NCI-H2196 treated with DMSO at 0.1 percent for 48 hours (cell line): Measurements from ENCODE around the gene TRMT11.
"Not testable (repeated sequence)": the region's sequence is repeated elsewhere in the genome, so short reads cannot be mapped to it uniquely, and the experiment has no call there.

ENCODE experiments used
- DNase-seq: peaks from one replicate; lab custom pipeline; 2025; ENCODE audit not compliant: unreplicated experiment; lab: John Stamatoyannopoulos, UW

TRMT11 gene

DNA sequence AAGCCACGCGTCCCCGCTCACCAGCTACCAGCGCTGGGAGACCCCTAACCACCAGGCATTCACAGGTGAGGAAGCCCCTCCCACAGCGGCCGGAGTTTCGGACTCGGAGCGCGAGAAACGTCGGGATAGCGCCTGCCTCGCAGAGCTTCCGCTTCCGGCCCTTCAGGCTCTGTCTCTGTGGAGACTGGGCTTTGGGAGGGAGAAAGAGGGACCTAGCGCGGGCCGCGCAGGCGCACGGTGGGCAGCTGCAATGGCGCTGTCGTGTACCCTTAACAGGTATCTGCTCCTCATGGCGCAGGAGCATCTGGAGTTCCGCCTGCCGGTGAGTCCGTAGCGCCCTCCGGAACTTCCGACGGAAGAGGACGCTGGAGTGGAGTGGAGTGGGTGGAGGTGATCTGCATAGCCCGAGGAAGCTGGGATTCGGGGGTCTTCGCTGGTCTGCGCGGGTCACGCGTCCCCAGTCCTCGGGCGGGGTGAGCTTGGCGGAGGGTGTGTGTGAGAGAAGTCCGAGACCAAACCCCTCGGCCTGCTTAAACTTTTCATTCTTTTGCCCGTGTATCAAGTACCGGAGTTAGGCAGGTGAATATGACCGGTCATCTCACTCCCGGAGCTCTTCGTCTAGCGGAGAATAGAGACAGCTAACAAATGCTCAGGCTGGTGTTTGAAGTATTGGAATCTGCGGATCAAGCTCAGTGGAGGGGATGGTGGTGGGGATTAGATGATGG, at the start of gene TRMT11:
TSS of gene TRMT11 (plus strand) at position 240 of the 725 bp plus-strand sequence. CDS start at position 251, 11 bp downstream.
- DNase-seq = peak; percentile 91

DNA sequence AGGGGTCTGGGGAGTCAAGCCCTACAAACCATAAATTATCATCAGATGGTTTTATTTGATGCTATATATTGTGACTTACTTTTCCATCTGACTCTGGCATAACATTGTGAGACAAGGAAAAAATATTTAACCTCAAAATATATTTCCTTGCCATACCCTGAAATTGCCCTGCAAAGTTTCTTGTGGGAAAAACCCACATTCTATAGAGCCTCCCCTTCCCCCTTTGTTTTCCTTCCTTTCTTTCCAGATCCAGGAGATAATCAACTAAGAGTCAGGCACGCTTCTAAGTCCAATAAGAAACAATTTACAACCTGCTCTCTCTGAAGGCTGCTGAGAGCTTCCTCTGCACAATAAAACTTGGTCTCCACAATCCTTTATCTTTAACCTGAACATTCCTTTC, 47.3 kb upstream of the TRMT11 start:
- no peak for DNase-seq

DNA sequence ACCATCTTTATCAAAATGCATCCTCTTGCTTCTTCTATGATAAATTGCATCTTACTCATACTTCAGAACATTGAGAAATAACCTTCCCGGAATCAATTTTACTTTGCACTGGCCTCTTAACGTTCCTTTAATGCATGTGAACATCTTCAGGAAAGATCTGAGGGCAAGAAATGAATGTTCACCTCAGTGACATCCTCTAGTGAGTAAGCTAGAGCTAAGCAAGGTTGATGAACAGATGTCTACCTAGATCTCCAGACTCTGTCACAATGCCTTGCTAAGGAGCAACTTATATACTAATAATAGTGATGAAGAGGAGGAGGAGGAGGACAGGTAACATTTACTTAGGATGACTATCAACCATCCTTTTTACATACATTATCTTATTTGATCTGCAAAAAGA, 46.5 kb upstream of the TRMT11 start:
- no peak for DNase-seq

DNA sequence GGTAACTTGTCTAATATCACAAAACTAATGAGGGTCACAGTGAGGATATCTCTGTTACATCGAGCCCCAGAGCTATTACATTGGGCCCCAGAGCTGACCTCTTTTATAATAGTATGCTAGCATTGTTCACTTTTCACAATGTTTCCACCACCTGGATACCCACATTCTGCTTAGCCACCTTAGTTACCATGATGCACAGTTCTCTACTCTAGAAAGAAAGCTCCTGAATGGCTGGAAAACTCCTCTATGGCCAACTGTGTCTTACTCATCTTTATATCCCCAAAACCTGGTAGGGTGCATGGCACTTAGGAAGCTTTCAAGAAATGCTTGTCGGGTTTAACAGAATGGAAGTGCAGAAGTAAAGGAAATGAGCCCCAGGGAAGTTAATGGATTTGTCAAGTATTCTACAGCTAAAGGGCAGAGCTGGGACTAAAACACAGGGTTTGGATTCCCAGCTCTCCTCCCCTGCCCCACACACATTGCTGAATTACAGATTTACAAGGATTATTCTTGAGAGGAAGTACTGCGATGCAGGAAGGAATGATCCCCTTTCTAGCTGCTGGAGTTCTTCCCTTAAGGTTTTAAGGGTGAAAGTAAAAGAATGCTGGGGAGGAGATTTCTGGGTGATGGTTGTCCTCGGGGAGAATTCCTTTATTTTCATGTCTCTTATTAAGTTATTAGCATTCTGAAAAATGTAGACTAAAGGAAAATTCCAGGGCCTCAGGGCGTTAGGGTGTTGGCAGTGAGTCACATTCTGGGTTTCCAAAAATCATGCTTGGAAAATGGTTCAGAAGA, 45.9 kb upstream of the TRMT11 start:
- DNase-seq = no peak

DNA sequence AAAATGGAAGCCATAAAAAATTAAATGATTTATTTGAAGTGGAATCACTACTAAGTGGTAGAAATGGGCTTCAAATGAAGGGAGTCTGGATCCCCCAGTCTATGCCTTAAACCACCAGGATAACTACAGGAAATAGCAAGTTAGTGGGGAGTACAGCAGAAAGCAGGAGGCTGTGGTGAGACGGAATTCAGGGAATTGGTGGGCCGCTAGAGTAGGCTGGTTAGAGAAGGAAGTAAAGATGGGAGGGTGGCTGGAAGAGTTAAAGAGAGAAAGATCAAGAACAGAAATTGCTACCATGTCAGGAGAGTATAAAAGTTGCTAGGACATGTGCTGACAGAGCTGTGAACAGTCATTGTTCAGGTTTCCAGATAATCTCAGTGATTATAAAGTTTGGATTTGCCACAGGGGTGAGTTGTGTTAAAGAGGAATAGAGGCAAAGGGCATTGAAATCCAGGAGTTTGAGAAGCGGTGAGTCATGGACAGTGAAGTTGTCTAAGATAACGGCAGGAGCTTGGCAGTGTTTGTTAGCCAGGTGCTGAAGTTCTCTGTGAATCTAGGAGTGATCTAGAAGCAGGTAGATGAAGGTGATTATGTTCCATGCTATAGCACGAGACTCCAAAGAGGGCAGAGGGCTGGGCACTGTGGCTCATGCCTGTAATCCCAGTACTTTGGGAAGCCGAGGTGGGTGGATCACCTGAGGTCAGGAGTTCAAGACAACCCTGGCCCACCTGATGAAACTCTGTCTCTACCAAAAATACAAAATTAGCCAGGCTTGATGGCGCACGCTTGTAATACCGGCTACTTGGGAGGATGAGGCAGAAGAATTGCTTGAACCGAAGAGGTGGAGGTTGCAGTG, 43.4 kb upstream of the TRMT11 start:
- no peak for DNase-seq

DNA sequence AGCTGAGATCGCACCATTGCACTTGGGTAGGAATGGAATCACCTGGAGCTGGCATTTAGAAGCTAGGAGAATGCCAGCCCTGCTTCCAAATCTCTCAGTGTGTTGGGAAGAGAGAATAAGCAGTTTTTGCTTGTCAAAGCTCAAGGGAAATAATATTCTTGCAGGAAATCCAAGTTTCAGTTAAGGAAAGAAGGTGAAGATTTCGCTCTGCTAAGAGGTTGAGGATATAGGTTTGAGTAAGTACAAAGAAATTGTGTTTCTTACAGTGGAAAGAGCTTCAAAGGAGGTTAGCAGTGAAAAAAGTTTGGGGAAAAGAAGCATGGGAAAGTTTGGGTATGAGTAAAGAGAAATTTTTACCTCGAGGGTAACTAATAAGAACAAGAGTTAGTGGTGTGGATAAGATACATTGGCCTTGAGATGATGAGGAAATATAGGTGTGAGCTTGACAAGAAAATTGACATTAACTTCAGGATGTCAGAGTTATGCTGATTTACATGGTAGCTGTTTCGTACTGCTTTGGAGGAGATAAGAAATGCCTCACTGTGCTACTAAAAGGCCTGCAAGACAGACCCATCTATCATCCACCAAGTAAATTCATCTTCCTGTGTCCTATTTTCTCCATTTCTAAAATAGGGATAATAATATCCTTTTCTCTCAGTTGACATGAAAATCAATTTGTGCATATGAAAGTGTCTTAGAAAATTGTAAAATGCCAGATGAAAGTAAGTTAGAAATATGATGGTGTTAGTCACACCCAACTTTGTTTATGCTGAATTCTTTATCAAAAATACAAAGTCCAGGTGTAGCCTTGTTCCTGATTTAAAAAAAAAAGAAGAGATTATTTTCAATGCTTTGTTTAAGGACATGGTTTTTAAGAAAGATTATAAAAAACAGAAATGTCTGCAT, 42.6 kb upstream of the TRMT11 start:
- DNase-seq = no peak

DNA sequence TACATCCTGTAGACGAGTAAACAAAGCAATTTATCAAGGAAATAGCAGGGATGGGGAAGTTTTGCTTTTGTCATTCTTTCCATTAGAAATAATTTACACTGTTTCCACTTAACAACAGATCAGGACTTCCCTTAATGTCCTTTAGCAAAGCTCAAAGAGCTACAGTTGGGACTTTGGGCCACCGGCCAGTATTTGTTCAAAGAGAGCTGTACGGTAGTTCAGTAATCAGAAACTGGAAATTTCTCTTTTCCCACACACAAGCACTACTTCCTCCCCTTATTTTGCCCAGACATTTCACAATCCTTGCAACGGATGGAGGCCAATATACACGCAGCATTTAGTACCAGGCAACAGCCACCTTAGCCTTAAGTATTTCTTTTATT, 41.9 kb upstream of the TRMT11 start:
- DNase-seq = peak; percentile 43

DNA sequence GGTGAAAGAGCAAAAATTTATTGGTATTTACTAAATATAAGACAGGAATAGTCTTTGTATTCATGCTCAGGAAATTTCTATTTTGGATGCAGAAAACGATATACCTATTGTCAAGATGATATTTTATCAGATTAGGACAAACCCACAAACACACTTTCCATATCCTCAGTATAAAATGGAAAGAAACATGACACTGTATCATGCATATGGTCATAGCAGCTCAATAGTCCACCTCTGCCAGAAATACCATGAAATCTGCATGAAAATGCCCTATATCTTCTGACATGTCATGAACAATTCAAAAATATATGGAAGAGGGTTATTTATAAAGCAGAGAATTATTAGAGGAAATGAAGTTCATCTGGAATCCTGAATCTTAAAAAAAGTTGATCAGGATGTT, 41.4 kb upstream of the TRMT11 start:
- no peak for DNase-seq

DNA sequence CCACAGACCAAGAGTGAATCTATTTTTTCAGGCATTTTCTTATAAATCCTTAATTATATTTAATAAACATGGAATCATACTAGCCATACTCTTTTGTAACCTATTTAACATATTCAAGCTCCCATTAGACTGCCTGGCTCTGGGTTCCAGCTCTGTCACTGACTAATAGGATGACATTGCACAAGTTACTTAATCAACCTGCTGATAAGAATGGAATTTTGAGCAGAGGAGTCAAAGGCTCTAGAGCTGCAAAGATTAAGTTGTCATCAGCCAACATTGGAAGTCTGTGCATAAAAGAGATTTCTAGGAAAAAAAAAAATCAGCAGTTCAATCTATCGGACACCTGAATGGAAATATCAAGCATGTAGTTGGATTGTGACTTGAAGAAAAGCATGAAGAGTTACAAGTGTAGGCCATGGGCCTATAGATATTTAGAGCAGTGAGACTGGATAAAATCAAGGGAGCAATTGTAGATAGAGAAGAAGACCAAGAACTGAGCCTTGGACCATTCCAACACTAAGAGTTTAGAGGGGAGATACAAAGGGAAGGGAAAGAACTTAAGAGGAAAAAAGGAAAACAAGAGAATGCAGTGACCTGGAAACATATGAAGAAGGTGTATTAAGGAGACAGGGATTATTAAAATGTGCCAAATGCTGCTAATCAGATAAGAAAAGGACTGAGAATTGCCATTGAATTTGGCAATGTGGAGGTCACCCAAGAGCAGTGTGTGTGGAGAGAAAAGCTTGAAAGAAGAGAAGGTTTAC, 40.8 kb upstream of the TRMT11 start:
- no peak for DNase-seq

DNA sequence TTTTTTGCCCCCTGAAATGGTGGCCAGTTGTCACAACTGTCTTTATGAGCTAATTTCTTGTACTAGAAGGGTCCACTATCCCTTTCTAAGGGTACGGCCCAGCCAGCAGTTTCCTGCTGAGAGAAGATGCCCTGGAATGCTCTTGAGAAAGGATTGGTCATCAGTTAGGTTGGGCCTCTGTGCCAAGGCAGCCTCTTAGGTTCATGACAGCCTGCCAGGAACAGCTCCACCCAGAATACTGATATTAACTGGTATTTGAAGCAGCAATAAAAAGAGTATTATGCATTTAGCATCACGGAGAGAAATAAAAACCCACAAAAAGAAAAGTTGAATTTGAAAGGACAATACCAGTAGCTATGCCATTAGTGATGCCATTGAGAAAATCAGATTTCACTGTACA, 38.7 kb upstream of the TRMT11 start:
- peak; percentile 18 for DNase-seq

DNA sequence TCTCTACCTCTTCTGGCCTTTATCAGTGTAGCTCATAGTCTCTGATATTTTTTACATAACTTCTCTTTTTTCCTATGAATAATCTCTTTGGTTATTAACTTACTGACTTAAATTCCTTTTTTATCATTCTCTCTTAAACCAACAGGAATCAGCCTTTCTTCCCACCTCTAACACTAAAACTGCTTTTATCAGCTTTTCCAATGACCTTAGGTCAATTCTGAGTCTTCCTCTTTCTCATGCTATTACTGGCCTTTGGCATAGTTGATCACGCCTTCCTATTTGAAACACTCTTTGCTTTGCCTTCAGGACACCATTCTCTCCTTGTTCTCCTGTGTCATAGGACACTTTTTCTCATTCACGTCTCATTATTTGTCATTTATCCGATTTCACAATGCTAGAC, 37.9 kb upstream of the TRMT11 start:
- no peak for DNase-seq

DNA sequence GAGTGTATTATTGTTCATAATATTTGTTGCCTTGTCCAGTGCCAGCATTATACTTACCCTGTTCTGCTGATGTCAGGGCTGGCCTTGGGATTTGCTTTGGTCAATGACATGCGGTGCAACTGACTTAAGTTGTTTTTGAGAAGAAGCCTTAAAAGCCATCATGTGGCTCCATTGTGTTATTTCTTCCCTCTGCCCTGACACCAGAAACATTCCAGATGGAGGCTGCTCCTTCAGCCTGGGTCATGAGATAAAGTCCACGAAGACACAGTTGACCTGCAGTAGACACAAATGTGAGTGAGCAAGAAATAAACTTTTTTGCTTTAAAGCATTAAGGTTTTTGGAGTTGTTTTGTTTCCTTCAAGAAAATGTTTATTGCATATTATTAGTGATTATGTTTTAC, 37.3 kb upstream of the TRMT11 start:
- DNase-seq = no peak

DNA sequence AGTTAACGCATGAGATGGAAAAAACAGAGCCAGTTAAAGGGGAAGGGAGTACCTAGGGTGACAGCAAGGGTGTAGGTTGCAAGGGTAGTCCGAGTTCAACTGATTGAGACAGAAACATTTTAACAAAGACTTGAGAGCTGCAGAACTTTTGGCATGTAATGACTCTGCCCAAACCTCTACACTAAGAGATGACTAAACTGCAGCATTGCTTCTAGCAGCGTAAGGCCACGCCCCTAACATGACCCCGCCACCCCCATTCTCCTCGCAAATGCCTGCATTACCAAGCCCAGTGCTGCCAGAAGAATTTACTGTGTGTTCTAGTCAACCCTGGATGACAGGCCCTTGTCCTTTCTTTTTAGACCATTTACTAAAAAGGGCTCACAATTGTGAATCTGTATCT, 36.0 kb upstream of the TRMT11 start:
- DNase-seq = no peak

DNA sequence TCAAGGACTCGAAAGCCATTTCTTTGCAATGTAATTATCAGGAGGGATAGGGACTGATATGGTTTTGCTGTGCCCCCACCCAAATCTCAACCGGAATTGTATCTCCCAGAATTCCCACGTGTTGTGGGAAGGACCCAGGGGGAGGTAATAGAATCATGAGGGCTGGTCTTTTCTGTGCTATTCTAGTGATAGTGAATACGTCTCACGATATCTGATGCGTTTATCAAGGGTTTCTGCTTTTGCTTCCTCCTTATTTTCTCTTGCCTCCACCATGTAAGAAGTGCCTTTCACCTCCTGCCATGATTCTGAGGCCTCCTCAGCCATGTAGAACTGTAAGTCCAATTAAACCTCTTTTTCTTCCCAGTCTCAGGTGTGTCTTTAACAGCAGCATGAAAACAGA, 35.6 kb upstream of the TRMT11 start:
- DNase-seq = not testable (repeated sequence)

DNA sequence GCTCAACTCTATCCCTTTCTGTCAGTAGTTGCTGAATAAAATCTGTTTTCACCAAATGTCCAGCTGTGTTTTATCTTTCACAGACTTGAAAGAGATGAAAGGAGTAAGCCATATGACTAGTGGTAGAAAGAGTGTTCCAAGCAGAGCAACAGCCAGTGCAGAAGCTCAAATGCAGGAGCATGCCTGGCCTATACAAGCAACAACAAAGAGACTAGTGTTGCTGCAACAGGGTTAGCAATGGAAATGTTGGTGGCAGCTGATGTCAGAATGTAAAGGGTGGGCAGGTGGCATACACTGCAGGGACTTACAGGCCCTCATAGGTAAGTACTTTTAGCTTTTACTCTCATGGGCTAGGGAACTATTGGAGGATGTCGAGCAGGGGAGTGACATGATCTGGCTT, 35.0 kb upstream of the TRMT11 start:
- no peak for DNase-seq

DNA sequence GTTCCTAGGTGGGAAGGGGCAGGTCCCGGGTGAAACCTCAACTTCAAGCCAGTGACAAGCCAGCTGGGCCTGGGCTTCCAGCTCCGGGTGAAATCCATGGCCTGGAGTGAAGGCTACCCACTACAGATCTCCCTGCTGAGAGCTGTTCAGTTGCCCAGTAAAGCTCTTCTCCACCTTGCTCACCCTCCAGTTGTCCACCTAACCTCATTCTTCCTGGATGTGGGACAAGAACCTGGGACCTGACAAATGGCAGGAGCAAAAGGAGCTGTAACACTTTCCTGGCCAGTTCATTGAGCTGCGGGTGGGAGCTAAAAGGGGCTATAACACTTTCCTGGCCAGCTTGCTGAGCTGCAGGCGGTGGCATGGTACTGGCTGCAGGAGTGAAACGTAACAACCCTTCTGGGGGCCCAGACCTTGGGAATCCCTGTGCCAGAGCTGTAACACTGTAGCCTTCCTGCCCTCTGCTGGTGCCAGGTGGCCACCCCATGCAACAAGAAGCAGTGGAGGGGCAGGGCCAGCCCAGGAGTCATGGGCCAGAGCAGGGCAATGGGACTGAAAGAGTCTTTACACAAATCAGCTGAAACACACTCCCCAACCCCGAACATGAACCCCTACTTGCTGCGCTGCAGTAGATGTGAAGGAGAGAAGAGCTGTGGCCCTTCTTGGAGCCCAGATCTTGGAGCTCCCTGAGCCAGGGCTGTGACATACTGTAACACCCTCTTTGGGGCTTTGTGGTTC, 33.4 kb upstream of the TRMT11 start:
- no peak for DNase-seq

DNA sequence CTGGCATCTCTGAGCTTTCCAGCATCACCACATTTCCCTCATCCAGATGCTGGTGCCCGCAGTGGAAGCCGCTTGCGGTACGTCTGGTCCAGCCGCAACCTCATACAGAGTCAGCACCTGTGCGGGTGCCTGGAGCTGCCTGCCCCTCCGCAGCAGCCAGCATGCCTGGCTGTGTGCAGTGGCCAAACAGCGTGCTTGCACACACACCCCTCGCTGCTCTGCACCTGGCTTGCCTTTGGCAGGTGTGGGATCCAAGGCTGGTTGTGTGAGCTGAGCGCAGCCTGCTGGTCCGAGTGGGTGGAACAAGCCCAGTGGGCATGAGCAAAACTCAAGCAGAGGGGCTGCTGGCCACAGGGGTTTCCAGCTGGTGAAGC, 32.9 kb upstream of the TRMT11 start:
- DNase-seq = no peak

DNA sequence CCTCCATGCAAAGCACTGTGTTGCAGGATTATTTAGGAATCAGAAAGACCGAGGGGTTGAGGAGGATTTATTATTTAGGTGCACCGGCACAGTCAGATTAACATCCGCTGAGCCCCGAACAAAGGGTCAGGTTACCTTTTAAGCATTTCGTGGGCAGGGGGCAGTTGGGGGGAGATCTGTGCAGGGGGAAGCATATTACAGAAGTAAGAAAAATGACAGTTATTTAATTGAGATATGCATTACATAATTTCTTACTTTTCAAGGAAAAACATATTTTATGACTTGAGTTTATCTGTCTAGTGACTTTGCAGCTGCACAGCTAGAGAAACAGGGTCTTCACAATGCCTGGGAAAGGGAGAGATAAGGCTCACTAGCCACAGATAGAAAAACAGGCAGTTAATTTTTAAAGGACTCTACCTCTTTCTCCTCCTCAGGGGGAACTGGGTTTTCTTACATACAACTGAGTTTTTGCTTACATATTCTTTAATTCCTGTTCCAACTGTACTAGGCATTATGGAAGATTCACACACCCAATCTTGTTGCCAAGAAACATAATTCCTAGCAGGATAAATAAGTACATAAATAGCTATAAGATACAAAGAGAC, 31.5 kb upstream of the TRMT11 start:
- no peak for DNase-seq

DNA sequence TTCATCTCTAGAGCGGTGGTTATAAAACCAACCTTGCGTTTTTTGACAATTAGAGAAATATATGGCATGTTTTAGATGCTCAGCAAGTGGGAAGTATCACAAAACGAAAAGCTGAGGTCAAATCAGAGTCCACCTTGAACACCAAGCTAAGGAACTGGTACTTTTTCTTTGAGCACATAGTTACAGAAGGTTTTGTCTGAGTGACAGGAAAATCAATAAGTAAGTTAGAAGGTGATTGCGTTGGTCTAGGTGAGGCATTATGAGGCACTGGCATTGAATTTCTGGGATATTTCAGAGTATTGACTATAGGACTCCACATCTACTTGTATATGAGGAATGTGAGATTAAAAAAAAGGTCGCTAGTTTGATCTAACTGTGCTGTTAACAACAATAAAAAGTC, 30.4 kb upstream of the TRMT11 start:
- DNase-seq = no peak
